H54 (cell line): ENCODE results near the gene CLTCL1.

ENCODE experiments used
- DNase-seq: peaks from one replicate; pipeline ENCODE4 v3.0.0; 2011; ENCODE audit warnings: low spot score, mixed read lengths; ENCODE audit not compliant: insufficient read length
- FAIRE-seq: peaks from 3 replicates; lab custom pipeline; 2011; peaks lifted over from hg19 to GRCh38; lab: Jason Lieb, UNC
- POLR2A ChIP-seq: IDR thresholded peaks from 2 replicates; pipeline ENCODE4 v1.6.1; 2011; ENCODE audit warnings: low read depth, mild to moderate bottlenecking, low read length

Gene CLTCL1

DNA sequence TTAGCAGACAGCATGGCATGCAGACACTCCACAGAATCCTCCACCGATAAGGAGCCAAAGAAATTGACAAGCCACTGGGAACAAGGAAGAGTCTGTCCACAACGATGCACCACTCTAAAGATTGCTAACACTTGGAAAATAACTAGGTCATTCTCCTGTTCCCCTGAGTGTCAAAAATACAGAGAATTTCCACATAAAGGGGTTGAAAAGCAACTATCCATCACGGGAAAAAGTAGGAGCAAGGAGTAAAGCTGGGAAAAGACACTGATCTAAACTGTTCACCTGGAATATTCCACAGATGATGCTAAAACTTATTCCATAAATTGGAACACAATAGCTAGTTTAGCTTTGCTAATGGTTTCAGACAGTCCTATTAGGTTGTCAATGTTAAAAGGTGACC lies 66.0 kb downstream of the CLTCL1 start:
- no peak for FAIRE-seq
- no peak for DNase-seq
- TF ChIP-seq POLR2A = no peak

DNA sequence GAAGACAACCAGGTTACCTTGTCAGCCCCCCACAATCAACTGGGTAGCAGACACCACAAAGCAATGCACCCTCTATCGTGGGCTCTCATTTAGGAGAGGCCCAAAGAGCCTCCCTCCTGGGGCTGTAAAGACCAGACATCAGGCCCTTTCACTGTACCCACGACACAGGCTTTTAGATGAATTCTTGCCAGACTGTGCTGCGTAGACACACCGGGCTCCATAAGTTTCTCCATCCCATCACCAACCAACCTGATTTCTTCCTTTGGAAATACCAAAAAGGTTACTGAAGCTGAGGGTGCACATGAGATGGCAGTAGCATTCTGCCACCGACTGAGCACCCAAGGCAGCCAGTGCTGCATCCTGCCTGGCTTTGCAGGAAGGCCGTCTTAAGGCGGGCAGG lies 66.5 kb downstream of the CLTCL1 start:
- TF ChIP-seq POLR2A = no peak
- no peak for FAIRE-seq

DNA sequence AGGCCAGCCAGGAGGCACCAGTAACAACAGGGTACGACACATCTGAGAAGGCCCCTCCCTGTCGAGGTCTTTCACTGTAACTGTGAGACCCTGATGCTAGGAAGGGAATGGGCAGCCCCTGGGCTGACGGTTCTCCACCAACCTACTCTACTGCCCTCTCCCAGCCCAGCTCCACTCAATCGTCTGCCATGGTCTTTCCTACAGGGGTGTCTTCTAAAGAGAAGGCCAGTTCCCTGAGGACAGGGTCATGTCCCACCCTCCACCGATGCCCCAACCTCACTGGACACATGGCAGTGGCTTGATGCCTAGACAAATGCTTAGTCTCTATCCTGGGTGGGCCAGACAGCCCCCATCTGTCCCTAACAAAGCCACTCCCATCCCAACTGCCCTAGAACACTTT lies 67.0 kb downstream of the CLTCL1 start:
- no peak for TF ChIP-seq POLR2A
- no peak for FAIRE-seq
- no peak for DNase-seq

More for the DNA sequence above, 66.5 kb downstream of the CLTCL1 start:
- no peak for DNase-seq

DNA sequence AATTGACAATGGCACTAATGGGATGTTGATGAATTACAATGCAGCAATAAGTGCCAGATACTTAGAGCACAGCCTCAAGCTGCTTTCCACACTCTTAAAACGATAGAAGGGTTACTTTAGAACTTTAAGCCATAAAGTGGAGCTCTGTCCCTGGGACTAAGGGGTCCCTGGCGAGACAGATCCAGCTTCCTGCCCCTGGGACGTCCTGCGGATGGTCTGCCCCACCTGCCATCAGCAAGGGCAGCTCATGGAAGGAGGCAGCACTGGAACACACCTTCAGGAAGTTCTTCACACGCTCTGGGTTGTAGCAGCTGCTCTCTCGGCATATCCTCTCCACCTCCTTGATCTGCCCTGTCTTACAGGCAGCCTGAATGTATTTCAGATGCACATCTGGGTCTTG lies 67.9 kb downstream of the CLTCL1 start:
- no peak for DNase-seq
- FAIRE-seq = no peak
- TF ChIP-seq POLR2A = no peak

DNA sequence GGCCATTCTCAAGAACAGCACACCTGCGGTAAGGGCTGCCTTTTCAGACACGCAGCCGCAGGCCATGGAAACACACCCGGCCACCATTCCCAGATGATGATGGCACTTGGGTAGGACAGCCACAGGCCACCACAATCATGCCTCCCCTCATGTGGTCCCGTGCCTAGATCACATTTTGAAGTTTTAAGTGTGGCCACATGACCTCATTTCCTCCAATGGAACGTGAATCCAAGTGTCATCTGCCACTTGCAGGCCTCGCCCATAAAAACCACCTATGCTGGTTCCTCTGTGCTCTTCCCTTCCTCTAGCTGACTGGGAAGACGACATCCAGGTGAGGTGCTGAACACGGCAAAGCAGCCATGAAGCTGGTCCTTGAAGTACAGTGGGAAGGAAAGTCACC lies 68.4 kb downstream of the CLTCL1 start:
- DNase-seq (no peak), FAIRE-seq (no peak)
- TF ChIP-seq POLR2A = no peak

DNA sequence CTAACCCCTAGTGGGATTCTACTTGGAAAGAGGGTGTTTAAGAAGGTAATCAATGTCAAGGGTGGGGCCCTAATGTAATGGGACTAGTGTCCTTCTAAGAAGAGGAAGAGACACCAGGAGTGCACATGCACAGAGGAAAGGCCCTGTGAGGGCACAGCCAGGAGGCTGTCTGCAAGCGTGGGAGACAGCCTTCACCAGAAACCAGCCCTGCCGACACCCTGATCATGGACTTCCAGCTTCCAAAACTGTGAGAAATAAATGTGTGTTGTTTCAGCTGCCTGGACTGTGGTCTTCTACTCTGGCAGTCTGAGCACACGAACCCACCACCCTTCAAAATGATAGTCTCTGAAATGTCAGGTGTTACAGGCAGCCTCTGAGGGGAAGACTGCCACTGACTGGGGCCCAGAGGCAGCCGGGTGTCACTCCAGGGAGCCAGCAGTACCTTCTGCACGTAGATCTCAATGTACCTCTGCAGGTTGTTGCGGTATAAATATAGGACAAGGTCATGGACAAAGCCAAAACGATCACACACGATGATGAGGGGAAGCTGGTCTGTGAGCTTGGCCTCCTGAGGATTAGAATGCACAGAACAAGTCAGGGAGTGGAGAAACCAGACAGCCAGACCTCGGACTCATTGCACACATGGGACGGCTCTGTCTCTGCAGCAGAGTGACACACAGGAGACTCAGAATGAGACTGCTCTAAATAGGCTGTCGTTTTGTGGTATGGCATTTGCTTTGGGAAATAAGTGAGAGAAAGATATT lies 69.1 kb downstream of the CLTCL1 start:
- TF ChIP-seq POLR2A = no peak
- DNase-seq (no peak), FAIRE-seq (no peak)

DNA sequence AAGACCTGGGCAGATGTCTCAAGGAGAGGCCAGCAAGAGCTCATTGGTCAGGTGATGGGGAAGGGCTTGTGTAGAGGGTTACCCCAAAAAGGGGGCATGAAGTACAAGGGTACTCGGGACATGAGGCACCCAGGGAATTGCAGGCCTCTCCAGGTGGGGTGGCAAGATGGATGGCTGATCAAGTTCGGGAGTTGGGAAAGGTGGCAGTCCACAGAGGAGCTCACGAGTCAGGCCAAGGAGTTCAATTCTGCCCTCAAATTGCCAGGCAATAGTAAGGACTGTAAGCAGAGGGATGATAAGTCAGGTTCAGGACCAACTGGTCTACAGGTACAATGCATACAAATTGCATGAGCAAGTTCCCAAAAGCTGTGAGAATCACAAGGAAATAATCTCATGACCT lies 70.7 kb downstream of the CLTCL1 start:
- DNase-seq (no peak), FAIRE-seq (no peak)
- TF ChIP-seq POLR2A = no peak

DNA sequence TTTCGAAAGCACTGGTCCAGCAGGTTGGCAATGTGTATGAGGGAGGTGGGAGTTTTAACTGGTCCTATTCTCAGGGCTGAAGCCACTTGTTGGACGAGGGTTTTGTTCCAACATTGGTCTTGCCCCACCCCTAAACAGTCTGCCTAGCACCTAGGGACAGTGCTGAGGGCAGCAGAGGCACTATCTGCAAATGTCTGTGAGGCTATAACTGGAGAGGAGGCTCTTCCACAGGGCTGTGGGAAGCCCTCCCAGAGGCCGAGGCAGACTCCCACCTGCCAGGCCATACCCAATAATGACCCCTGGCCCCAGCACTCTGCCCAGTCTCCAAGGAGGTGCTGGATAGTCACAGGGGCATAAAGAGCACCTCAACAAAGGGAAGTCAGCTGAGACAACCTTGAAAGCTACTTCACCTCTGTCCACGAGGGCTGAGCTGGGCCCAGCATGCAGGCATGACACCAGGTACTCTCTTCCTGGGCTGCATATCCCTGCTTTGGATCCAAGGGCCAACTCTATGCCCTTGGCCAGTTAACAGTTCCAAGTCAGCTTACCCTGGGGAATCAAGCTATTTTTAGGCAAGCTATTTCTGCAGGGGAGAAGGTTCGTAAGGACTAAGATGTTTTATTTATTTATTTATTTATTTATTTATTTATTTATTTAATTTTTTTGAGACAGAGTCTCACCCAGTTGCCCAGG lies 72.8 kb downstream of the CLTCL1 start:
- no peak for FAIRE-seq
- no peak for TF ChIP-seq POLR2A

DNA sequence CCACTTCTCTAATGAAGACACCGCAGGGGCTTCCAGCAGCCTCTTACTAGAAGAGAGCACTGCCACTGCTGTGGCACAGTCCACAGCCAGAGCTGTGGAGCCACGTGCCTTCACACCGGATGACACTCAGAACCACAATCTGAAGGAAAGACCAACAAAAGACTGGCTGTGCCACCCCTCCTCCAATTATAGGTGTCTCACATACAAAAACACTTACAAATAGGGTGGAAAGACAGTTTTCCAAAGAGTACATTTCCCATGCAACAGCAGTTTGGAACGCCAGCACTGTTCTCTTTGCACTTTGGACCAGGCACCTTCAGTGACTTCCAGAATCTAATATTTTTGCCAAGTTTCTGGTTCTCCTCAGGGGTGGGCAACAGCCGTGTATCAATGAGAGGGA lies 74.9 kb downstream of the CLTCL1 start:
- DNase-seq = no peak
- no peak for TF ChIP-seq POLR2A
- no peak for FAIRE-seq

More for the DNA sequence above, 72.8 kb downstream of the CLTCL1 start:
- DNase-seq = no peak

DNA sequence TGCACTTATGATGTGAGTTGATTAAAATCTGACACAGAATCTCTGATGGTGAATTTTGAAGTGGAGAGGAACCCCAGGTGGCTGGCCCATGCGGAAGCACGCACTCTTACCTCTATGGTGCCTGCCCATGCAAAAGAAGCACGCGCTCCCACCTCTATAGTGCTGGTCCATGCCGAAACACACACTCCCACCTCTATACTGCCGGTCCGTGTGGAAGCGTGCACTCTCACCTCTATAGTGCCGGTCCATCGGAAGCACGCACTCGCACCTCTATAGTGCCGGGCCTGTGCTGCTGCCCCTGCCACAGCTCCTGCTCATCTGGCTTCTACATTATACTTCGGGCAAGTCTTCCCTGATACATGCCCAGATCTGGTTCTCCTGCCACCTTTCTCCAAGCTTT lies 76.2 kb downstream of the CLTCL1 start:
- FAIRE-seq = no peak

DNA sequence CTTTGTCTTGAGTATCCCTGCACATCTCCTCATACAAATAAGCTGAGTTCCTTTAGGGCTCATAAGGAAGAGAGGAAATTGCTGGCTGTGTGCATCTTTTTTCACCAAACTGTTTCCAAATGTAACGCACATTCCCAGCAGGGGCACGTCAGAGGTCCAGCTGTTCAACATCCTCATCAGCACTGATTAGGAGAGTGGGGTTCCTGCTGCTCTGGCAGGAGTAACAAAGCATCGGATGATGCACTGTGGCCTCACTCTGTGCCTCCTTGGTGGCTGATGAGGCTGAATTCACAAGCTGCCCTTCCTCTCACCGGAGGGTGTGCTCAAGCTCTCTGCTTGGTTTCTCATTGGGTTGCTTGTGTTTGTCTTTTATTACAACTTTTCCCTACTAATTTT lies 77.4 kb downstream of the CLTCL1 start:
- FAIRE-seq (no peak), DNase-seq (no peak)
- TF ChIP-seq POLR2A = no peak

More for the DNA sequence above, 76.2 kb downstream of the CLTCL1 start:
- TF ChIP-seq POLR2A = no peak
- DNase-seq = no peak

DNA sequence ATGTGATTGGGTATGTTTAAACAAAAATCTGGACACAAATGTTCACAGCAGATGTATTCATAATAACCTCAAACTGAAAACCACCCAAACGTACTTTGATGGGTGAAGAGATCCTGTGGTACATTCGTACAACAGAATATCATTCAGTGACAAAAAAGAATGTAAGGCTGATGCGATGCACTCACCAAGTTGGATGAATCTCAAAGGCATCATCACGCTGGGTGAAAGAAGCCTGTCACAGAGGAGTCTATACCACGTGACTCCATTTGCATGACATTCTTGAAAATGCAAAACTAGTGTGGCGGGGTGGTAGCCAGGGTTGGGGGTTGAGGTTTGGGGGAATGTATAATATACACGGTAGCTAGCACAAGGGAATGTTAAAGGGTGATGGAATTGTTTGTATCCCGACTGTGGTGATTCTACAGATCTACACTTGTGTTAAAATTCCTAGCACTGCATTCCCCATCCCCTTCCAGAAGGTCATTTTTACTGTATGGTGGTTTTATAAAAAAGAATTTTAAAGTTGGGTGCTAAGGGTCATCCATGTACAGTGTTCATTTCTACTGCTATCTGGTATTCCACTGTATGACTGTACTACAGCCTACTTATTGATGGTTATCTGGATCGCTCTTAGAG lies 78.0 kb downstream of the CLTCL1 start:
- TF ChIP-seq POLR2A = no peak
- FAIRE-seq (no peak), DNase-seq (no peak)

DNA sequence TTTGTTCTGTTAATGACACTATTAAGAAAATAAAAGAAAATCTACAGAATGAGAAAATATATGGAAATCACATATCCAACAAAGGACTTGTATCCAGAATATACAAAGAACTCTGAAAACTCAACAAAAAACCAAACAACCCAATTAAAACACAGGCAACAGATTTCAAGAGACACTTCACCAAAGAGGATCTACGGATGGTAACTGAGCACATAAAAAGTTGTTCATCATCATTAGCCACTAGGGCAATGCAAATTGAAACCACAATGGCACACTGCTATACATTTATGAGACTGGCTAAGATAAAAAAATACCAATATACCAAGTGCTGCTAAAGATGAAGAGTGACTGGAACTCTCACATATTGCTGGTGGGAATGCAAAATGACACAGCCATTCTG lies 78.5 kb downstream of the CLTCL1 start:
- no peak for TF ChIP-seq POLR2A
- no peak for FAIRE-seq
- DNase-seq = no peak

DNA sequence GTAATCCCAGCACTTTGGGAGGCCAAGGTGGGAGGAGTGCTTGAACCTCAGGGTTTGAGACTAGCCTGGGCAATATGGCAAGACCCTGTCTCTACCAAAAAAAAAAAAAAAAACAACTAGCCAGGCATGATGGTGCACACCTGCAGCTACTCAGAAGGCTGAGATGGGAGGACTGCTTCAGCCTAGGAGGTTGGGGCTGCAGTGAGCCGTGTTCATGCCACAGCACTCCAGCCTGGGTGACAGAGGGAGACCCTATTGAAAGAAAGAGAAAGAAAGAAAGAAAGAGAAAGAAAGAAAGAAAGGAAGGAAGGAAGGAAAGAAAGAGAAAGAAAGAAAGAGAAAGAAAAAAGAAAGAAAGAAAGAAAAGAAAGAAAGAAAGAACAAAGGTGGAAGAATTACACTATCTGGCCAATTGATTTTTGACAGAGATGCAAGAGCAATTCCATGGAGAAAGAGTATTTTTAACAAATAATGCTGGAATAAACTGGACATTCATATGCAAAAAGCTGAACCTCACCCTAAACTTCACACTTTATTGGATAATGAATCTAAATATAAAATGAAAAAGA lies 79.1 kb downstream of the CLTCL1 start:
- FAIRE-seq = no peak
- no peak for TF ChIP-seq POLR2A
- no peak for DNase-seq
